ENCODE measurements around the gene STX17. TPM values are rescaled to one million over a fixed set of nuclear protein-coding genes. Genes with fewer than 3 reads are reported as not detected.
"Not testable (repeated sequence)": the region's sequence is repeated elsewhere in the genome, so short reads cannot be mapped to it uniquely, and the experiment has no call there.

The STX17 gene
- 25.1 TPM for total RNA-seq
- long read RNA-seq, transcript STX17-201 (8 exons, 2,713 nt) = major isoform, 29 of 48 reads
- long read RNA-seq, partial matches to known transcripts = 6 of 48 reads
- long read RNA-seq, other reads (novel, unspliced or antisense) = 12 of 48 reads

- intact Hi-C loops (cut with micrococcal nuclease) = no loop called here
- peak; percentile 99 for ATAC-seq
- peak; percentile 88 for DNase-seq
Observed at GRCh38 chr9:99906403-99907207, at the start of gene STX17. Gene STX17, plus strand, starts transcription at chr9:99906654. Its CDS starts 8,586 bp downstream, at chr9:99915240.

DNA sequence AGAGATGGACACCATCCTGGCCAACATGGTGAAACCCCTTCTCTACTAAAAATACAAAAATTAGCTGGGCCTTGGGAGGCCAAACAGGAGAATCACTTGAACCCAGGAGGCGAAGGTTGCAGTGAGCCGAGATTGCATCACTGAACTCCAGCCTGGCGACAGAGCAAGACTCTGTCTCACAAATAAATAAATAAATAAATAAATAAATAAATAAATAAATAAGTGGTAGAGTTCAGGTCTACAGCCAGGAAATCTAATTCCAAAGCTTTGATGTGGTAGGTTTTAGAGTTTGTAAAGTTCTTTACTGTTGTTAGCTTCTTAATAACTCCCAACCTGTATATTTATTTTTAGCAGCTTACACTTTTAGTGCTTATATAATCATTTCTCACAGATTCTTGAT is 48.9 kb upstream of the STX17 start:
- DNase-seq; intact Hi-C loops (cut with micrococcal nuclease); ATAC-seq: not testable (repeated sequence)

DNA sequence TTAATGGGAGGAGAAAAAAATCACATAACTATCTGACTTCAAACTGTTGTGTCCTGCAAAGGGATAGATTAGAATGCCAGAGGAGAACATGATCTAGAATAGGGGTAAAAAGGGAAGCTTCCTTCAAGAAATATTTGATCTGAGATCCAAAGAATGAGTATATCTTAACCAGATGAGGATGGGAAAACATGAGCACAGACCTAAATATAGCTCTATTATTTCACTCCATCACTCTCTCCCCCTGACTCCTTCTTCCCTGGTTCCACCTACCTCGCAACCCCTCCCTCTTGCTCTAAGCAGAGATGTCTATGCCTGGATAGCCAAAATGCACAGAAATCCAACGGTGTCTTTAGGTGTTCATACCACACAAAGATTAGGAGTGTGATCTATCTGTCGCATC is 48.4 kb upstream of the STX17 start:
- intact Hi-C loops (cut with micrococcal nuclease) = no loop called here
- DNase-seq (no peak), ATAC-seq (no peak)

- intact Hi-C loops (cut with micrococcal nuclease) = no loop called here
- DNase-seq (no peak), ATAC-seq (no peak)
Observed at GRCh38 chr9:99859243-99859980, 47.0 kb upstream of the STX17 start.

GRCh38 chr9:99860266-99860665 is 46.2 kb upstream of the STX17 start:
- intact Hi-C loops (cut with micrococcal nuclease) = no loop called here
- DNase-seq = no peak
- no peak for ATAC-seq

DNA sequence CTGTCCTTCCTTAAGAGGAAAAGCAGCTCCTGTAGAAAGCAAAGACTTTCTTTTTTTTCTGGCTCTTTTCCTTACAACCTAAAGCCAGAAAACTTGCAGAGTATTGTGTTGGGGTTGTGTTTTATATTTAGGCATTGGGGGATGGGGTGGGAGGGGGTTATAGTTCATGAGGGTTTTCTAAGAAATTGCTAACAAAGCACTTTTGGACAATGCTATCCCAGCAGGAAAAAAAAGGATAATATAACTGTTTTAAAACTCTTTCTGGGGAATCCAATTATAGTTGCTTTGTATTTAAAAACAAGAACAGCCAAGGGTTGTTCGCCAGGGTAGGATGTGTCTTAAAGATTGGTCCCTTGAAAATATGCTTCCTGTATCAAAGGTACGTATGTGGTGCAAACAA is 42.5 kb upstream of the STX17 start:
- intact Hi-C loops (cut with micrococcal nuclease) = no loop called here
- DNase-seq (no peak), ATAC-seq (no peak)

GRCh38 chr9:99866398-99866797 is 40.1 kb upstream of the STX17 start:
- no peak for DNase-seq
- ATAC-seq = peak; percentile 59
- intact Hi-C loops (cut with micrococcal nuclease) = no loop called here

GRCh38 chr9:99867536-99867935 is 38.9 kb upstream of the STX17 start:
- ATAC-seq (no peak), DNase-seq (no peak)
- intact Hi-C loops (cut with micrococcal nuclease) = no loop called here

GRCh38 chr9:99867968-99868367 is 38.5 kb upstream of the STX17 start:
- intact Hi-C loops (cut with micrococcal nuclease) = no loop called here
- no peak for ATAC-seq
- DNase-seq = no peak

DNA sequence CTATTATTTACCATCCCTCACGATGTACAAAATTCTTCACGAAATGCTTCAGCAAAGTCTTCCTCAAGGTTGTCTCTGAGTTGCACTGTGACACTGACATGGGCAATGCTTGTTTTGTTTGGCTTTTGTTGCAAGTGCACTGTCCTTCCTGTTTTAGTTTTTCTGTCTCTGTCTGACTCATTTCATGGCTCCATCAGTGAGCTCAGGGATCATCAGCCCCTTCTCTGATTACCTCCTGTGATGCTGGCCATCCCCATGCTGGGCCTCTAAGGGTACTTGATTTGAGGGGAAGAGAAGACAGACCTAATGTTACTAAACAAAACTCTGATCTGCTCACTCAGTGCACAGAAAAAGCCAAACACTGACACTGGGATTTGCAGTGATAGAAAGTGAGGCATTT is 37.6 kb upstream of the STX17 start:
- ATAC-seq (no peak), DNase-seq (no peak)
- intact Hi-C loops (cut with micrococcal nuclease) = no loop called here

DNA sequence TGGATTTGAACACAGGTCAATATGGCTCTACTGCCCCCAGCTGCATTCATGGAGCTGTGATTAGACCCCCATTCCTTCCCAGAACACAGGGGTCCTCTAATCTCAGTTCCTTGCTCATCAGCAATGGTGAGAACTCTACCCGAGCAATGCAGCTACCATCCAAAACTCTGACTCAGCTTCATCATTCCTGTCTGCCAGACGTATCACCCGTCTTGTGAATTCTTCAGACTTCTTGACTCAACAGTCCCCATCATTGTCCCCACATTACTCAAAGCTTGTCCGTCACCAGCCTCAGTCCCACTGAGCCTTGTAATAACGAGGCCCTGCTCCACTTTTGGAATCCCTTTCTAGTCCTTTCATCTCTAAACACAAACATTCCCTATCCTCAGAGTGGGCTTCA is 36.3 kb upstream of the STX17 start:
- intact Hi-C loops (cut with micrococcal nuclease) = no loop called here
- no peak for DNase-seq
- ATAC-seq = no peak

- intact Hi-C loops (cut with micrococcal nuclease) = no loop called here
- no peak for ATAC-seq
- no peak for DNase-seq
Observed at GRCh38 chr9:99873531-99873930, 32.9 kb upstream of the STX17 start.

DNA sequence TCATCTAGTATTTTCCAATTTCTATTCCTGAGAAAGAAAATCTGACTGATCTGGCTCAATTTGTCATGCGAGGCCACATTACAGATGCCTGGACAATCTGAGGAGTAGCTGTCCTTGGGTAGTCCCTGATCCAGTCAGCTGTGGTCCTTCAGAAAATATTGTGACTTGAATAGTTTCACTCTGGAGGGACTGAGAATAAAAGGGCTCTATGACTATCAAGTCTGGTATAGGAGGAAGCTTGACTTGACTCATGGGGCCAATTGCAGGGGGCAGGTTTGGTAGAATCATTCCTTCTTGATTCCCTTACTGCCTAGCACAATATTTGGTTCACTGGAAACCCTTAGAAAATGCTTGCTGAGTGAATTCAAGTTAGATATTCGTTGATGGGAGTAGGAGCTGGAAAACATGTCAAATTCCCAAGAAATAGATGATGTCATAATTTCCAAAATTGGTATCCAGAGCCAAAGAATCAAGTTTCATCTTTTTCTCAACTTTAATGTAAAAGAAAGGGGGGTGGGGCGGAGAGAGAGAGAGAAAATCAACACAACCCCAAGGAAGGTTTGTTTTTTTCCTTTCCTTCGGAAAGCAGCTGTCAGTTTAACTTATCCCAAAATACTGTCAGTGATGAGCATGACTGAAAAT is 32.4 kb upstream of the STX17 start:
- DNase-seq (no peak), ATAC-seq (no peak)
- intact Hi-C loops (cut with micrococcal nuclease) = no loop called here

DNA sequence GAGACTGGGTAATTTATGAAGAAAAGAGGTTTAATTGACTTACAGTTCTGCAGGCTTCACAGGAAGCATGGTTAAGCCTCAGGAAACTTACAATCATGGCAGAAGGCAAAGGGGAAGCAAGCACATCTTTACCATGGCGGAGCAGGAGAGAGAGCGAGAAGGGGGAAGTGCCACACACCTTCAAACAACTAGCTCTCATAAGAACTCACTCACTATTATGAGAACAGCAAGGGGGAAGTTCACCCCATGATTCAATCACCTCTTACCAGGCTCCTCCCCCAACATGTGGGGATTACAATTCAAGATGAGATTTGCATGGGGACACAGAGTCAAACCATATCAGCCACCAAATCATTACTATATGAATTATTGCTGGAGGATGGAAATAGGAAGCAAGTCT is 30.3 kb upstream of the STX17 start:
- DNase-seq (no peak), ATAC-seq (no peak)
- intact Hi-C loops (cut with micrococcal nuclease) = no loop called here

DNA sequence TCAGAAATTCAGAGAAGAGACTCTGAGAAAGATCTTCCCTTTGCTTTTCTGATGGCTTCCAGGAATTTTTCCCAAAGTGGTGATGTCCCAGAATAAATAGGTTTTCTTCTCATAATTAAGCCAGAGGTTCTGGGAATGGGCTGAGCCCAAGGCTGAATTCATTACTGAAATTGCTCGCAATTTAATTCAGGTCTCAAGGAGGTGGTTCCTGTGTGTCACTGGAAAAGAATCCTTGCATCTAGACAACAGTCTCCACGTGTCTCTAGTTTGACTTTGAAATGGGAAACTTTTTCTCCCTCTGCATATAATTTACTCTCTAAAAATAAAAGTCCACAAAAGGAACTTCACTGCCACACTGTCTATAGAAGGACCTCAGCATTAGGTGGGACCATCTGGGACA is 27.8 kb upstream of the STX17 start:
- ATAC-seq = no peak
- no peak for DNase-seq
- intact Hi-C loops (cut with micrococcal nuclease) = no loop called here

DNA sequence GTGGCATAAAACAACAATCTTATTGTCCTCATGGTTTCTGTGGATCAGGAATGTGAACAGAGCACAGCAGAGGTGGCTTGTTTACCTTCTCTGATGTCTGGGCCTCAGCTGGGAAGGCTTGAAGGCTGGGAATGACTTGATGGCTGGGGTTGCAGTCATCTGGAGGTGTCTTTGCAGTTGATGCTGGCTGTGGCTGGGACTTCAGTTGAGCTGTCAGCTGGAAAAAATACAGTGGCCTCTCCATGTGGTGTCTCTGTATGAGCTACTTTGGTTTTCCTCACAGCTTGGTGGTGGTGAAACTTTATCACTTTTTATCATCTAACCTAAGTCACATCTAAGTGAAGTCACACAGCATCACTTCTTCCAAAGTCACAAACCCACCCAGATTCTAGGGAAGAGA is 24.7 kb upstream of the STX17 start:
- ATAC-seq = no peak
- intact Hi-C loops (cut with micrococcal nuclease) = no loop called here
- DNase-seq = no peak

GRCh38 chr9:99885747-99886146 is 20.7 kb upstream of the STX17 start:
- ATAC-seq (no peak), DNase-seq (no peak)
- intact Hi-C loops (cut with micrococcal nuclease) = no loop called here

- DNase-seq (no peak), ATAC-seq (no peak)
- intact Hi-C loops (cut with micrococcal nuclease) = no loop called here
Observed at GRCh38 chr9:99889120-99889519, 17.3 kb upstream of the STX17 start.

- ATAC-seq (no peak), DNase-seq (no peak)
- intact Hi-C loops (cut with micrococcal nuclease) = no loop called here
Observed at GRCh38 chr9:99894826-99895225, 11.6 kb upstream of the STX17 start.

GRCh38 chr9:99895510-99895909 is 10.9 kb upstream of the STX17 start:
- no peak for DNase-seq
- no peak for ATAC-seq
- intact Hi-C loops (cut with micrococcal nuclease) = no loop called here

All from left ventricle myocardium superior (tissue), 1 donor.